Ecto neural progenitor cell (in vitro differentiated cells): Measurements from ENCODE around the gene KLHL15.

Source experiments
- DNase-seq: peaks from one replicate; pipeline ENCODE4 v3.0.0-alpha.2; 2018; ENCODE audit warnings: low spot score

KLHL15 gene

DNA sequence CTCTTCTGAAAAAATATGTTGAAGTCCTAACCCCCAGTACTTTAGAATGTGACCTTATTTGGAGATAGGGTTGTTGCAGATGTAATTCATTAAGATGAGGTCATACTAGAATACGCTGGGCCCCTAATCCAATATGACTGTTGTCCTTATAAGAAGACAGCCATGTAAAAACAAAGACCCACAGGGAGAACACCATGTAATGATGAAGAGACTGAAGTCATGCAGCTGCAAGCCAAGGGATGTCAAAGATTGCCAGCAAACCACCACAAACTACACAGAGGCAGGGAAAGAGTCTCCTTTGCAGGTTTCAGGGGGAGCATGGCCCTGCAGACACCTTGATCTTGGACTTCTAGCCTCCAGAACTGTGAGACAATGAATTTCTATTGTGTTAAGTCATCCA, 81.8 kb downstream of the KLHL15 start:
- DNase-seq, result no peak

DNA sequence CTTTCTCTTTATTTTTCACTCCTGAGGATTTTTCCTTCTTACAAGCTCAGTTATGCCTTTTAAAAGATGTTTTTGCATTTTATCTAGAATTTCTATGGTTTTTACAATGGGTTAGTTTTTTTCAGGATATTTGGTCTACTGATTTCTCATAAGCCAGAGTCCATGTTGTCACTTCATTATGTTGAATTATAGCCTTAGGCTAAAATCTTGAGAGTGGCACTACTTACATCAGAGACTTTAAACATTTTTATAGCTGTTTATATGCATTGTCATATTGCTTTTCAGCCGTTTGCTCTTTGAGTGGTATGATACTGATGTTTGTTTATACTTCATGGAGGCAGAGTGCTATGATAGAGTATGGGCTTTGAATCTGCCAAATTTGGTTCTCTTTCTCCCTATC, 82.8 kb downstream of the KLHL15 start:
- no peak for DNase-seq

DNA sequence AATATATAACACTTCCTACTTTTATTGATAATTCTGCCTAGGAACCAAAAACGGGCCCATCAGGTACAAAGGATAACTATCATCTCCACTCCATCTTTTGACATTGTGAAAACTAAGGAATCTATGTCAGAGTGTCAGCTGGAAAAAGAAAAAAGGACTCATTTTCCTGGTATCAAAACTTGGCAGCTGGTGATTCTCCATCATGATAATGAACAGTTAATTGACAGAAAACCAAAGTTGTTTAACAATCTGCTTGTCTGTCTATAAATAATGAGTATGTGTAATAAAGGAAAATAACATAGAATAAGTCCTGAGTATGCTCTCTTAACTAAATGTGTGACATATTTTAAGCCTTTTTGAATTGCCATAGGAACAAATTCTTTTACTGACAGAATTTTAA, 87.8 kb downstream of the KLHL15 start:
- no peak for DNase-seq

DNA sequence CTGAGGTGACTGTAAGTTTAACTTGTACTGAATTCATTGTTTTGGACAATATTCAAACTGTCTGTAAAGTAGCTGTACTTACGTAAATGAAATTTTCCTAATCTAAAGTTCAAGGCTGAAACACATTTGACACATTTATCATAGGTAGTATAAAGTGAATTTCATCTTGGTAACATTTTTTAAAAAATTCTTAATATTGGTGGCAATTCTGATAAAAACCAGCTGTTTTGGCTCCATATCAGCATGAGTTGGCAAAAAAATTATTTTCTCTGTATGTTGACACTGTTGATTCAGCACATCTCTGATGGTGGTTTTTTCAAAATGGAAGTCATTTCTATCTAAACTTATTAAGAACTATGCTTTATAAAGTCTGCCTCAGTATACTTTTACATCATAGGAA, 88.3 kb downstream of the KLHL15 start:
- no peak for DNase-seq

DNA sequence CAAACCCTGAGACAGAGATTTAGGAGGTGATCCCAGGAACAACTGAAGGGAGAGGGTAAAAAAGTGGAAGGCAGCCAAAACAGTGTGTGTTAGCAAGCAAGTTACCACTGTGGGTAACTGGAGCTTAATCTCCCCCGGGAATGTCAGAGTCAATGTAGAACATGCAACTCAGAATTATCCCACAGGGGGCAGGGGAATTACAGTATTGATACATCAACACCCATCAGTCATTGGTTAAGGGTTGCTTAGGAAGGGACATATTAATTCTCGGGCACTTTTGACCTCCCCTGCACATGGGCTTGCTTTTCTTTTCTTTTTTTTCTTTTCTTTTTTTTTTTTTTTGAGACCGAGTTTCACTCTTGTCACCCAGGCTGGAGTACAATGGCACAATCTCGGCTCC, 89.9 kb downstream of the KLHL15 start:
- DNase-seq, result no peak

DNA sequence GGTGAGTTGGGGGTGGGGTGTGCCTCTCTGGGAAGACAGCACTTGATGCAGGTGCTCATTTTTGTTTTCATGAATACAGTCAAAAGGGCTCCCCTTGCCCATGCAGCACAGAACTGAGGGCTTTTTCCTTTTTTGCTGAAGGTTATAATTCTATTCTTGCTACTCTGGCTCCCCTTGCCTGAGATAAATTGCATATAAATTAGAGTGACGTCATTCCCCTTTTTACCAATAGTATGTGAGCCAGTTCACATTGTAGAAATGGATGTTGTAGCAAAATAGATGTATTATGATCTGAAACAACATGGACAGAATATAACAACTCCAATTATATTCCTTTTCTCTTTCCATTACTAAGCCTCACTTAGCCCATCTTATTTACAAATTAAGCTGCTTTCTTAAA, 90.8 kb downstream of the KLHL15 start:
- no peak for DNase-seq

DNA sequence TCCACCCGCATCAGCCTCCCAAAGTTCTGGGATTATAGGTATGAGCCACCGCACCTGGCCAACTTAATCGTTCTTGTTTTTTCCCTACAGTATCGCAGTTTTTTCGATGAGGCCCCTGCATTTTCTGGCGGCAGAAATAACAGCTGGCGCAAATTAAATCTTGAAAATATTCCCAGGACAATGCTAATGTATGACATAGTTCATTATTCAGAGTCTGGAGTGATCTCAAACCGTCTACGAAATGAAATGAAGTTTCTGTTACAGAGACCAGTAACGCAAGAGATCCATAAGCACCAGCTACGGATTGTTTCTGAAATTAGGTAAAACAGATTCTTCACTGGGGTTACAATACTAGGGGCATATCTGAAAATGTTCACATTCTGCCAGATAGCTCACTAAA, 91.9 kb downstream of the KLHL15 start:
- DNase-seq, result no peak
